GM18907 (cell line): ENCODE data around the gene CATSPERB.
"Not testable (repeated sequence)": the region's sequence is repeated elsewhere in the genome, so short reads cannot be mapped to it uniquely, and the experiment has no call there.

Experiments
- ATAC-seq: cut with Tn5 transposase; IDR thresholded peaks from one replicate; pipeline ENCODE4 v1.9.1; 2021; ENCODE audit warnings: mild to moderate bottlenecking, moderate library complexity; ENCODE audit not compliant: unreplicated experiment

The CATSPERB gene

GRCh38 chr14:91731986-91732385 lies at the start of gene CATSPERB:
Gene CATSPERB, minus strand, starts transcription at chr14:91732086. Its CDS starts 2,607 bp downstream, at chr14:91729479.
- ATAC-seq = no peak

DNA sequence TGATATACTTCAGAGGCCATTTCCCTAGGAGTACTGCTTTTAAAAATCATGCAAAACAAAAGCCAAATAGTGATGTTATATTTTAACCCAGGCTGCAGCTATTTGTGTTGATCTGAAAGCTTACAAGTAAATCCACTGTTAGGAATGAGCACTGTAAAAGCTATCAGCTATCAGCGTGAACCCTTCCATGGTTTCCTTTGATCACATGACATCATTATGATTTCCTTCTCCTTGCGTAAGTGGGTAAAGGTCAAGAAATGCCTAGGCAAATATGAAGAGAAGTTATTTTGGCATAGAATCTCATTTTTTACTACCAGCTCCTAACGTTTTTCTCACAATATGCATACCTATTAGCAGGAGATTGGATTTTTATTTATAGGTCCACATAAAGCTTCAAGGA lies 48.6 kb upstream of the CATSPERB start:
- ATAC-seq = no peak

DNA sequence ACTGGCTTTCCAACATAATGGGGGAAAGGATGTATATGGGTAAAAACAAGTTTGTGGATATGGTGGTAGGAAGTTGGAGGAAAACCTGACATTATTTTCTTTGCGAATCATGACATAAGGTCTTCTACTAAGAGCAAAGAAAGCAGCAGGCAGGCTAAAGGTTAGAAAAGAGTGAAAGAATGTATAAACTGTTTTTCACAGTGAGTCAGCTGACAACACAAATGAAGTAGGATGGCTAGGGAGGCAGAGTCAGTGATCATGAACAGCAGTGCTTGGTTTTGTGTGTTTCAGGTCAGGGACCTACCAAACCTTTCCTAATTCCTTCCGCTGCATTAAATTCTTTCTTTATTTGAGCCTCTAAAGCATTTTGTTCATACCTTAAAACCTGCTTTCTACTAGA lies 46.3 kb upstream of the CATSPERB start:
- ATAC-seq = no peak

DNA sequence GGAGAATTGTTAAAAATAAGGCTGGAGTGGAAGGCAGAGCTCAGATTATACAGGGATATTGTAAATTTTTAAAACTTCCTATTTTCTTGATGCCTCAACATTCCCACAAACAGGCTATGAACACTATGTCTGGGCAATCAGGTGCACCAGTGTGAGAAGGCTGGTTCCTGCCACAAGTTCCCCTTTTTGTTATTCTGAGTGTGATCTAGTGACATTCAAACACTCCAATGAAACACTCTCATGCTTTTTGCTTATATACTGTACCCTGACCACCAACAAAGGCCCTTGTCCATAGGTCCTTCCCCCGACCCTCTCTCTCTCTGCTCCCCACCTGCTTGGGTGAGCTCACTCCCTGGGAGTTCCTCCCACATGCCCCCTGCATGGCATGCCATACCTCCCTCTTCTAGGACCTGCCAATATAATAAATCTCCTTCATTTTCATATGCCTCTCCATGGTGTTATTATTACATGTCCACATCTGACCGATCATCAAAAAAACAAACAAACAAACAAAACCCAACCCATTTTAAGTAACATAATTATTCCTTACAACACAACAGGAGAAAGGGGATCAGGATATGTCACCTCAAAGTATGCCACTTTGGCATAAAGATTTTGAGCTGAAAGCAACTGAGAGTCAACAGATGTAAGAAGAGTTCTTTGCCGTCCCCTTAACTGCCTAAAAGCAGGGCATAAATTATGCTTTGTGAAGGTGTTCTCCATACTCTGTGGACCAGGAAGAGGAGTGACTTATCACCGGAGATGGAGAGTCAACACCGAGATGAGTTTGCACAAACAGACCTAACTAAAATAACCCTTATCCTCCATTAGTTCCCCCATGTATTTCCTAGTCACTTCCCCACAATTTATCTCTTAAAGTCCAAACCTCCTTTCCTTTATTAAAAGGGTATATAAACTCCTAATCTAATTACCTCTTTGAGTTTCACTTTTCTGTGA lies 42.5 kb upstream of the CATSPERB start:
- no peak for ATAC-seq

GRCh38 chr14:91770185-91770584 lies 38.3 kb upstream of the CATSPERB start:
- no peak for ATAC-seq

DNA sequence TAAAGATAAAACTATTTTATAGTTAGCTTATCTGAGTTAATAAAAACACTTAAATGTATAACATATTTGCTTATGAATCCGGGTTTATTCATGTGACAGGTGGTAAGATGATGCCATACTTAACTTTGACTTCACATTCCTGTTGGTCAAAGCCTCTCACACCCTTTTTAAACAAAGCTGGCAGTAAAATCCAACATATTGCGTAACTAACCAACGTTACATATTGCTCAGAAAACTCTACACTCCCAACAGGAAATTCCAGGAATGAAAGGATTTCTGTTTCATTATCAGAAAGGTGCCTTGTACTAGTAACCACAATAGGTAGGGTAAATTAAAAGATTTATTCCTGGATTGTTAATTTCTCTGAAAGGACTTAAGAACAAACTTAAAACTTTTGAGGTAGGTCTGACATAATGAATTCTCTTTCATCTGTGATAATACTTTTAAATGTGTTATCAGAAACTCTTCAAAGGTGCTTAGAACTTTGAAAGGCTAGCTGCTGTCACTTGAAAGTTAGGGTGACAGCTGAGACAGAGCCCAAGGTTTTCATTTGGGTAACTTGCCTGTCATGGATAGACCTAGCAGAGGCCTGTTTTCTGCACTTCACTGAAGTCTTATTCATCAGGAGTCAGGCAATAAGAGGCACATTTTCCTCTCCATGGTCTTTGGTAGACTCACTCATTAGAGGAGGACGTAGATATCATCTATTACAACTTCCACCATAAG lies 23.8 kb upstream of the CATSPERB start:
- no peak for ATAC-seq

- no peak for ATAC-seq
Measured at GRCh38 chr14:91754819-91755218, 22.9 kb upstream of the CATSPERB start.

- no peak for ATAC-seq
Measured at GRCh38 chr14:91754185-91754584, 22.3 kb upstream of the CATSPERB start.

DNA sequence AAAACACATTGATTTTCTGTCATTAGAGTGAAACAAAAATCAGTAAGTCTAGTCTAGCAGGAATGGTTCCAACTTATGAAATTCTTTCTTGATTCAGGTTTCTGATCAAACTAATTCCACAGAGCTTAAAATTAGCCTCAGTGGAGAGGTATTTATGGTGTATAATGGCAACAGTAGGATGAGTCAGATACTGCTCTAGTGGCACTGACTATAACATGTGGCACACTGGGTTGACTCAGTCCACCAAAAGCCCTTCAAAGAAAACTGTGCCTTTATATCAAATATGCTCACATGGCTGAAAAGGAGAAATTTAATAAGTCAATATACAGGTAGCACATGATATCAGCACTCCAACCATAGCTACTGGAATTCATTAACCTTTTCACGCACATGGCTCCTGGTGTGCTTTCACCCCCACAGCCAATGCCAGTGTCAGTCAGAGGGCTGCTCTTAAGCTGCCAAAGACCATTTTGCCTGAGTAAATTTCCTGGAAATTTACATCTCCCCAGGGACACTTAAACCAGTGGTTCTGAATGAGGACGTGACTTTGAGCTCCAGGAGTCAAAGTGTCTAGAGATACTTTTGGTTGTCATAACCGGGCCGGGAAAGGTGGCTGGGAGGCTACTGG lies 21.7 kb upstream of the CATSPERB start:
- no peak for ATAC-seq

DNA sequence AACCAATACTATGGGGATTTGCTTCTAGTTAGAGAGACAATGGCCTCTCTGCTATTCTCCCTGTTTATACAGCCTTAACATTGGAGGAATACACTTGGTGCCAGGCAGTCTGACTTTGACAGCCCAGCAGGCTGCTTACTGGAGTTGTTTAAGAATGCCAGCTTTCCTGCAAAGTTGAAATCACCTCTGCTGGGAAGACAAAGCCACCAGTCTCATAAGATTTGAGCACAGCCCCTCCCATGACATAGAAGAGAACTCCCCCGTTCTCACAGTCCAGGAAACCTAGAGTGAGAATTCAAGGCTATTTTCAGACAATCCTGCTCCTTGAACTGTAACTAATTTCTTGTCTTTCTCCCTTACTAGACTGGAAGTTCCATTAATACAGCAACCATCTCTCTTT lies 21.1 kb upstream of the CATSPERB start:
- ATAC-seq = no peak

DNA sequence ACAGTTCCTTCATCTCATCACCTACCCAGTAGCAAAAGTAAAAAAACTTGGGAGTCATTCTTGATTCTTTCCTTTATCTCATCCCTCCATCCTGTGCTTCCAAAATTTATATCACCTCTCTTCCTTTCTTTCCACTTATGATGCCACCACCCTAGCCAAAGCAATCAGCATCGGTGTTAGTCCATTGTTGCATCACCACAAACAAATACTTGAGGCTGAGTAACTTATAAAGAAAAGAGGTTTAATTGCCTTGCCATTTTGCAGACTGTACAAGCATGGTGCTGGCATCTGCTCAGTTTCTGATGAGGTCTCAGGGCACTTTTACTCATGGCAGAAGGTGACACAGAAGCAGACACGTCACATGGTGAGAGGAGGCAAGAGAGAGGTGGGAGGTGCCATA lies 19.8 kb upstream of the CATSPERB start:
- no peak for ATAC-seq

DNA sequence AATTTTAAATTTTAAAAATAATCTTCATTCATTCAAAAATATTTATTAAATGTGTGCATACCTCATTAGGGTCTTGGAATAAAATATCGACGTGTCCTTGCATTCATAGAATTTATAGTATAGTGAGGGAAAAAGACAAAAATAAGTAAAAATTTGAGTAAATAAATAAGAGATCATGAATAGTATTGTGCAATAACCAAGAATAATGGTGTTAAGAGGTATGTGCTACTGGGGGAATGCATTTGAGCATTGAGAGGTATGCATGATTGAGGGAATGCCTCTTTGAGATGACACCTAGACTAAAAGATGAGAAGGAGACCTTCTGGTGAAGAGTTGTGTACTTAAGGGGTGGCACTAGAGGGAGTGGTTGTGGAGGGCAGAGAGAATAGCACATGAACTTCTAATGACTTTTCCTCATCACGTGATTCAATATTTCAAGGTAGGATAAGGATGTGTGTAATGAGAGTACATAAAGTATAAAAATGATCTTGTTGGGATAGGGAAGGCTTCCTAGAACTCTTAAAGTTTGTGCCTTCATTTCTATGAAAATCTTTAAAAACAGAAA lies 18.8 kb upstream of the CATSPERB start:
- ATAC-seq = no peak

- no peak for ATAC-seq
Measured at GRCh38 chr14:91749868-91750267, 18.0 kb upstream of the CATSPERB start.

- ATAC-seq = no peak
Measured at GRCh38 chr14:91748049-91748448, 16.2 kb upstream of the CATSPERB start.

DNA sequence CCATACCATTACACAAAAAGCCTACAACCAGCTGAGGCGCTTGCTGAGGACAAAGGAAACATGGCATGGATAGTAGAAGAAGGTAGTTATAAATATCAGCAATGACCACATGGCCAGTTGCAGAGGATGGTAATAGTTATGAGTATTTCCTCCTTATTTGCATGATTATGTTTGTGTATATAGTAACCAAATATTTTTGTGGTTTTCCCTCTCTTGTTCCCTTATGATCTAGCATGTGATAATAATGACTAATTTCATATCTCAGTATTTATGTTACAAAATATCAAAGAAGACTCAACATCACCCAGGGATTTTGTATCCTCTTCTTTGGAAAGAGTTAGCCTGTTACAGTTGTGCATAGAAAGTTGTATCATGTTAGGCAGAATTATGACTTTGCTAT lies 13.5 kb upstream of the CATSPERB start:
- no peak for ATAC-seq

DNA sequence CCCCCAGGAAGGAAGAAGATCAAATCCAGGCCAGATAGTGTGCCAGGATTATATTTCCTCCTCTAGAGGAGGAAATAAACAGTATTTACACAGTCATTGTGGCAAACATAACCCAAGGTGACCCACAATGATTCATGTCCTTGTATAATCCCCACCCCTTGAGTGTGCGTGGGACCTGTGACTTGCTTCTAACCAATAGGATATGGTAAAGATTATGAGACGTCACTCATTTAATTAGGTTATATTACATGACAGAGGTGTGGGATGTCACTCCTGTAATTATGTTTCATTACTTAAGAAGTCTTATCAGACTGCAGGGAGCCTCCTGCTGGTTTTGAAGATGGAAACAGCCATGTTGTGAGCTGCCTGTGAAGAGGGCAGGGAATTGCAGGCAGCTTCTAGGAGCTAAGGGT lies 12.2 kb upstream of the CATSPERB start:
- no peak for ATAC-seq

GRCh38 chr14:91743305-91743653 lies 11.4 kb upstream of the CATSPERB start:
- no peak for ATAC-seq

DNA sequence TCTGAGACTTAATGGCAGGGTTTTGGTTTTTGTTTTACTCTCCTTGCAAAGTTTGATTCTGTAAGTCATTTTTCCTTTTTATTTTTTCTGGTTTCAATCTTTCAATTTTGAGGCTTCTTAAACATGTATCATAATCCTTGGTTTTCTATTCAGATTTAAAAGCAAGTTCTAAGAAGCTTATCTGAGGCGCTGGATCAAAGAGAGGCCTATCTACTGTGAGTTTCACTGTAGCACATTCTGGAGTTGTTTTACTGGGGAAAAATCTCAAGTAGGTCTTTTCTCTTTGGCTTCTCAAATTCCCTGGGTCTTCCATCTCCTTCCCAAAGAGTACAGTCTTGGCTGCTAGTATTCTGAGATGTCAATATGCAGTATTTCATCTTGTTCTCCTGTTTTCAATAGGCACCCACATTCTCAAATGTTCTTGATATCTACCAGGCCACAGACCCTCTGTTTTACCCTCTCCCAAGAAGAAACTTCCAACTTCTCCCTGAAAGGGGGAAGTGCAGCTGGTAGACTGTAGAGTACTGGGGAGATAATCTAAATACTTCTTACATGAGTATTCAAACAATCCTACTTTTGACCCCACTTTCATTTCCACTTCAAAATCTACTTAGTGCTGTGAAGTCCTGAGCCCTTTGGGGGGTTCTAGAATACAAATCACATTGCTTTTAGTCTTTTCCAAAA lies 10.9 kb upstream of the CATSPERB start:
- no peak for ATAC-seq

DNA sequence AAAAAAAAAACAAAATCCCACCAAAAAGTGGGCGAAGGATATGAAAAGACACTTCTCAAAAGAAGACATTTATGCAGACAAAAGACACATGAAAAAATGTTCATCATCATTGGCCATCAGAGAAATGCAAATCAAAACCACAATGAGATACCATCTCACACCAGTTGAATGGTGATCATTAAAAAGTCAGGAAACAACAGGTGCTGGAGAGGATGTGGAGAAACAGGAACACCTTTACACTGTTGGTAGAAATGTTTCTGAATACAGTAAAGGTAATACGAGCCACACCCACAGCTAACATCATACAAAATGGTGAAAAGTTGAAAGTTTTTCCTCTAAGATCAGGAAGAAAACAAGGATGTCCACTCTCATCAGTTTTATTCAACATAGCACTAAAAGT lies 8.0 kb upstream of the CATSPERB start:
- not testable (repeated sequence) for ATAC-seq

DNA sequence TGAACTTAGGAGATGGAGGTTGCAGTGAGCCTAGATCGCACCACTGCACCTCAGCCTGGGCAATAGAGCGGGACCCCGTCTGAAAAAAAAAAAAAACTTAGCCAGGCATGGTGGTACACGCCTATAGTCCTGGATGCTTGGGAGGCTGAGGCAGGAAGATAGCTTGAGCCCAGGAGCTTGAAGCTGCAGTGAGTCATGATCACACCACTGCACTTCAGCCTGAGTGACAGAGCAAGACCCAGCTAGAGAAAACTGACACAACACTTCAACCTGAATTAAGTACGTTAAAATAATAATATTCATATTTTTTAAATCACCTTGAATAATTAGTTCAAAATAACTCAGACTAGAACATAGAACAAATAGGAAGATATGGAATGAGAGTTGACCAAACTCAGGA lies 5.7 kb upstream of the CATSPERB start:
- no peak for ATAC-seq
